HG02973 (cell line): Measurements from ENCODE around the gene SVIL.
"Not testable (repeated sequence)": the region's sequence is repeated elsewhere in the genome, so short reads cannot be mapped to it uniquely, and the experiment has no call there.

Source experiments
- ATAC-seq: cut with Tn5 transposase; IDR thresholded peaks from one replicate; pipeline ENCODE4 v1.9.1; 2021; ENCODE audit warnings: moderate library complexity; ENCODE audit not compliant: unreplicated experiment

Gene SVIL

DNA sequence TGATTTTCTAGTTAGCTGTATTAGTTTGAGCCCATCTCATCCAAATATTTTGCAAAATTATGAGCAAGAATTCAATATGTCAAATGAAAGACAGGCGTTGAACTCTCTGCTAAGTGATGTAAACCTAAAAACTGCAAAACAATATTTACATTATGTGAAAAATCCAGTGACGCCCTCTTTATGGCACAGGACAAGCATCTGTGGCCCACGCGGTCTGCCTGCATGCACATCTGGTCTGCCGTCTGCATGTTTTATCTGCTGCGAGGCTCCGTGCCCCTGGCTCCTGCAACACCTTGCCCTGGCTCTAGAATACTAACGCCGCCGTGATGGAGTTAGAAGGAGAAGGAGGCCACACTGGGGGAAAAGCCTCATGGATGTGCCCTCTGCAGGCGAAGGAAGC lies 142.0 kb downstream of the SVIL start:
- ATAC-seq = no peak

GRCh38 chr10:29491918-29492317 lies 142.9 kb downstream of the SVIL start:
- ATAC-seq = no peak

DNA sequence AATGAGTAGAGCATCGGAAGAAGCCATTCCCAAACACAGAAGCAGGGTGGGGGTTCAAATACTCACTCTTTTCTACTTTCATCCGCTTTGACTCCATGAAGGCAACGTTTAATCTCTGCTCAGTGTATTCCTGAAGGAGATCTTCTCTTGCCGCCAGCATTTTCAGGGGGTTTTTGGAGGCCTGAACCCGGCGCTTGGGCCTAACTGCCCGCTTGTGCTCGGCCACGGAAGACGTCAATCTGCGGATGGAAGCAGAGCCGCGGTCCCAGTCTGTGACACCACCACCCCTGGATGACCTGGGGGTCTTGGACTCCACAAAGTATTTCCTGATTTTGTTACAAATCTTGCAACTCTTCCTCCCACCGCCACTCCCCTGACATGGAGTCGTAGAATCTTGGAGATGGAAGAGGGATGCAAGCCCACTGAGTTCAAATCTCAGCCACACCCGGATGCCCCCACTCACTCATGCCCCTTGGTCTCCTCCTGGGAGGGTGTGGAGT lies 143.9 kb downstream of the SVIL start:
- ATAC-seq = not testable (repeated sequence)

DNA sequence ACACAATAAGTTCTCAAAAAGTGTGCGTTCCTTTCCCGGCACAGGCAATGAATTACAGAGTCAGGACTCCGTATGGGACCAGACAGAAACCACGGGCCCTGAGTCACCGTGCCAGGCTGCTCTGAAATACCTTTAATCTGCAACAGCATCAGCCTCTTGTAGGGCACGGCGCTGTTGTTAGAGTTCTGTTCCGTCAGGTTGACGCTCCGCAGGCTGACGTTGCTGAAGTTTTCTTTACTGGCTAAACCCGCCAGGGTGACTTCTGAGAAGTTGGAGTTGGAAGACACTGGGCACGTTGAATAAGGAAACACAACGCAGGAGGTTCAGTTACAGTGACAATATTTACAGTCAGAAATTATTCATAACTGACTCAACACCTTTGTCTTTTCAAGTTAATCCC lies 146.3 kb downstream of the SVIL start:
- not testable (repeated sequence) for ATAC-seq

- not testable (repeated sequence) for ATAC-seq
These were observed 146.9 kb downstream of the SVIL start for GRCh38 chr10:29487884-29488266.

GRCh38 chr10:29487032-29487883 lies 147.5 kb downstream of the SVIL start:
- ATAC-seq = not testable (repeated sequence)

- no peak for ATAC-seq
These were observed 148.3 kb downstream of the SVIL start for GRCh38 chr10:29486433-29486832.

GRCh38 chr10:29484677-29485076 lies 150.1 kb downstream of the SVIL start:
- not testable (repeated sequence) for ATAC-seq

- no peak for ATAC-seq
These were observed 152.0 kb downstream of the SVIL start for GRCh38 chr10:29482591-29483431.

GRCh38 chr10:29481906-29482440 lies 152.8 kb downstream of the SVIL start:
- ATAC-seq = no peak

DNA sequence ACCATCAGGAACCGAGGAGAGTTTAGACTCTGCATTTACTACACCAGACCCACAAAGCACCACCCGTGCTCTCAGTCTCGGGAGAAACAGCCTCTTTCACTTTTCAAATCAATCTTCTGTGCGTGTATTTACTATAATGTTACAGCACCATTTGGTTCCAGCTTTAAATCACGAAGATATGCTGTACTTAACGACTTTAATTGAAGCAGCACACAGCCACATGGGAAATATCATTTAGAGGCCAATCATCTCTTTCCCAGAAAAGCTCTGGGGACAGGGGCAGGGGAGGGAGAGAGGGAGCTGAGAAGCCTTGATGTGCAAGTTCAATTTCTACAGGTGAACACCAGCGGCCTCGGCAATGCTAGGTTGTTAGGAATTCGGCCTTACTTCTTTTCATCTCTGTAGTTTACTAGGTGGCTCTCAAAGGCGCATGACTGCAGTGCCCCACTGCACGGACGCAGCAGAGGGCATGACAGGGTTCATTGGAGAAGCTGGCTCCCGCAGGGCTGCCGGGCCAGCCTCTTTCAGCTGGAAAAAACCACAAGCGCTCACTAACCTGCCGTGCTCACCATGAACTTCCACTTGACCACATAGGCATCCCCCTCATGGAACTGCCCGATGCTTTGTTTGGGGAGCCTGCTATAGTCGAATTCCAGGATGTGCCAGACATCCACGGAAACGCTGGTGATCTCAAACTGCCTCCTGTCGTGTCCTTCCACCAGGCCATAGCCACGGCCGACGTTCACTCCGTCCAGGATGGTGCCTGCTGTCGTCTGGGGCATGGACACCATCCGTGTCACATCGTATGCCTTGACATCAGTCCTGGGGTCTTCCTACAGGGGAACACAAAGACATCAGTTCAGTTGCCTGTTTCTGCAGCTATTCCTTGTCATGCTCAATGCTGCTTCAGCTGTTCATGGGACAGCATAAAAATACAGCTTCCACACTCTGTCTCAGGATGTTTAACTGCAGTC lies 154.5 kb downstream of the SVIL start:
- no peak for ATAC-seq

GRCh38 chr10:29479081-29479925 lies 155.5 kb downstream of the SVIL start:
- no peak for ATAC-seq

DNA sequence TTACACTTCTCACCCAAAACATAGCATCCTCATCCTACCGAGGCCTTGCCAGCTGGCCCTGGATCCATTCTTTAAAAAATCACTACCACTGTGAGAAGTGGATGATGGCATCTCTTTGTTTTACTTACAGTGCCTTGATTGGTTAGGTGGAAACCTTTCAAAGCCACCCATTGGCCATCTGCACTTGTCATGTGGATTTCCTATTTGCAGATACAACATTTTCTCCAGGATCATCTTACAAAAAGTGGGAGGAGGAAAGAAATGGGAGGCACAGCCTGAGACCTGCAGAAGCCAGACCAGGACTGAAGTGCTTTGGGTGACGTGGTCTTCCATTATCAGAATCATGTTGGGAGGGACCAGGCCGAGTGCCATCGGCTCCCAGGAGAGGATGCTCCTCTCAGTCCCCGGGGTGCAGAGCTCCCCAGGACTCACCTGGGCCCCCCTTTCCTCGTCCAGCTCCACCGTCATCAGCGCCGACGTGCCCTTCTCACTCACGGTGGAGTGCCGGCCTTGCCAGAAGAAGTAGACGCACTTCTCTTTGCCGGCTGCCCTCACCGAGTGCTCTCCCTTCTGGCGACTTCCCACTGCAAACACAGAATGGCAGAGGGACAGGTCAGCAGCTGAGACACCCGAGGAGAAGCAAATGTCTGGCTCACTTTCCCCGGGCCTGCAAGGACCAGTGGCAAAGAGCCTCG lies 161.2 kb downstream of the SVIL start:
- ATAC-seq = no peak

GRCh38 chr10:29473087-29473356 lies 161.7 kb downstream of the SVIL start:
- no peak for ATAC-seq

DNA sequence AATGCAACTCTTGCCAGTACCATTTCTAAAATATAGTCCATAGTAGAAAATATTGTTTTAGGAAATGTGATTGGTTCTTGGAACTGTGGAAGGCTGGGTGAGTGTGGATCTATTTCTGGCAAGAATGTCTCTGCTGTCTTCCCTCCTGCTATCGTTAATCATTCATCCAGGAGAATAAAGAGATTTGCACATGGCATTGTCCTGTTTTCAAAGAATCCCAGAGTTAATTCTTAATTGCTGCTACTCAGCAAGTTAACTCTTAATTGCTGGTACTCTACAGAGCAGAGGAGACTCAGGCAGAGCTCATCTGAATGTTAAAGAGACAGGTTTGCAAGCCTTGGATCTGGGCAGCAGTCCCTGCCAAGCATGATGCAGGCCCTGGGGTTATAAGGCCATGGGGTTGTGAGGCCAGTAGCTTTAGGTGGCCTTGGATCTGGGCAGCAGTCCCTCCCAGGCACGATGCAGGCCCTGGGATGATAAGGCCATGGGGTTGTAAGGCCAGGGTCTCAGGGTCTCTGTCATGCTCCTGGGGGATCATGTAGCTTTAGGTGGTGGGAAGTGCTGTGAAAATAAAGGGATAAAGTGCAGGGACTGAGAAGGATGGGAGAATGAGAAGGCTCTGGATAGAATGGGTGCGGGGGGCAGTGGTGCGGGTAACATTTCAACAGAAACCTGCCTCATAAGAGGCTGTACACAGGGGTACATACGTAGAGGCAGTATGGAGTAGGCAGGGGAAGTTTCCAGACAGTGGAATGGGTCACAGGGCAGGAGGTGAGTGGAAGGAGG lies 162.3 kb downstream of the SVIL start:
- no peak for ATAC-seq

DNA sequence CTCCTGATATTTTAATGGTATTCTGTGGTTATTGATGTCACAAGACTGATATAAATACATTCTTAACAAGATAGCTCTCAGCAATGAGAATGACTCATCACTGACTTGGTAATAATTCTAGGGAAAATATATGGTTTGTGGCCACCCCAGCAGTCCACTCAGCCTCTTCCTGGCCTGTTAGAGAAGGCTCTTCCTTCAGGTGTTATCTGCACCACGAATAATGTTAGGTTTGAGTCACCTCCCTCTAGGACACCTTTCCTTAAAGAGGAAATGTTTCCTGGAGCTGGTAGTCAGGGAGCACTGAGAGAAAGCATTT lies 163.3 kb downstream of the SVIL start:
- ATAC-seq = no peak

DNA sequence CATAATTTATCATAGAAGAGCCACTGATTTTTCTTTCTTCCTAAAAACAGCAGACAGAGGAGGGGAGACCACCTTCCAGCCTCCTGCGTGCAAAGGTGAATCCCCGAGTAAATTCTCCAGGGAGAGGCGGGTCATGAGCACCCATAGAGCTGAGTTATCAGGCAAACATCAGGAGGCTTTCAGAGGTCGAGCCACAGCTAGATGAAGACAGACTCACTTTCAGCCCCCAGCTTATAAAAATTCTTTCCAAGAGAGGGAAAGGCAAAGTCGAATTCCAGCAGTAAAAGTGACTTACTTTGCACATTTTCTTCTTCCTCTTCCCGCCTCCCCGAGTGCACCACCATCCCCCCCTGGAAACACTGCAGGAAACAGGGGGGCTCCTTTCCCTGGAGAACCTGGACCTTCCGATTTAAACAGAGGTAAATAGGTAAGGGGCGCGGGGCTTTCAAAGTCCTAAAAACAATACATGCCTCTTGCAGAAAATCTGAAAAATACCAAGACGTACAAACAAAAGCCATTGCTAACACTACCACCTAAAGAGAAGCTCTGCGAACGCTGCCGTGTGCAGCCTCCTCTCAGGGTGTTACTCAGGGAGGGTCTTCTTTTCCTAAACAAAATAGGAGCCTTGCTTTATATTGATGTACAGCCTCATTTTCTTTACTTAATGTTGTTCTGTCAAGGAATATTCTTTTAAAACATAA lies 163.8 kb downstream of the SVIL start:
- no peak for ATAC-seq

- no peak for ATAC-seq
These were observed 164.4 kb downstream of the SVIL start for GRCh38 chr10:29470355-29470705.
